CD4-positive, alpha-beta T cell treated with Interleukin-2 at 100 ng/mL for 4 hours (primary cell): Measurements from ENCODE around the gene RAB9A.
"Not testable (repeated sequence)": the region's sequence is repeated elsewhere in the genome, so short reads cannot be mapped to it uniquely, and the experiment has no call there.

Source experiments
- DNase-seq: peaks from one replicate; pipeline ENCODE4 v3.0.0-alpha.2; 2020; ENCODE audit warnings: low spot score

The RAB9A gene

DNA sequence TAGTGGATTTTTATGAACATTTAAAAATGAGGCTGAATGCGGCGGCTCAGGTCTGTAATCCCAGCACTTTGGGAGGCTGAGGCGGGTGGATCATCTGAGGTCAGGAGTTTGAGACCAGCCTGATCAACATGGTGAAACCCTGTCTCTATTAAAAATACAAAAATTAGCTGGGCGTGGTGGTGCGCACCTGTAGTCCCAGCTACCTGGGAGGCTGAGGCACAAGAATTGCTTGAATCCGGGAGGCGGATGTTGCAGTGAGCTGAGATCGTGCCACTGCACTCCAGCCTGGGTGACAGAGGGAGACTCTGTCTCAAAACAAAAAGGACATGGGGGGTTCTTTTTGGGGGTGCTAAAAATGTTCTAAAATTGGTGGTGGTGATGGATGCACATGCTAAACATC, 19.2 kb upstream of the RAB9A start:
- not testable (repeated sequence) for DNase-seq

DNA sequence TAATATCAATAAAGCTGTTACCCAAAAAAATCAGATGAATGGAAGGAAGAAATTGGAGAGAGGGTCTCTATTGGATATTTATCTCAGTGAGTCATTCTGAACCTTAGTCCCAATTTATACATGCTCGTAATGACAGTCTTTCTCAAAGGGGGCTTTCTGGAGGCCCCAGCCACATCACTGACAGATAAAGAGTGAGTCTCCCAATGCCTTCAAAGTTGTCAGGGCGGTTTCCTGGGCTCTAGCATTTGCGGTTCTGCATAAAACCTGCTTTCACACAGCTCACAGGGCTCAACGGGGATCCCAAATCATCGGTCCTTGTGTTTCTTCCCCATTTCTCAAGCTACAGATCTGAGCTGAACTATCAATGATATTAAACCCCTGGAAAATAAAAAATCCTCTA, 18.7 kb upstream of the RAB9A start:
- no peak for DNase-seq

- DNase-seq: no peak
Measured at GRCh38 chrX:13673016-13673415, 15.9 kb upstream of the RAB9A start.

GRCh38 chrX:13676885-13677284, 12.0 kb upstream of the RAB9A start:
- DNase-seq: no peak

DNA sequence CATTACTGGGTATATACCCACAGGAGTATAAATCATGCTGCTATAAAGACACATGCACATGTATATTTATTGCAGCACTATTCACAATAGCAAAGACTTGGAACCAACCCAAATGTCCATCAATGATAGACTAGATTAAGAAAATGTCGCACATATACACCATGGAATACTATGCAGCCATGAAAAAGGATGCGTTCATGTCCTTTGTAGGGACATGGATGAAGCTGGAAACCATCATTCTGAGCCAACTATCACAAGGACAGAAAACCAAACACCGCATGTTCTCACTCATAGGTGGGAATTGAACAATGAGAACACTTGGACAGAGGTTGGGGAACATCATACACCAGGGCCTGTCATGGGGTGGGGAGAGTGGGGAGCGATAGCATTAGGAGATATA, 9.2 kb upstream of the RAB9A start:
- DNase-seq: not testable (repeated sequence)

DNA sequence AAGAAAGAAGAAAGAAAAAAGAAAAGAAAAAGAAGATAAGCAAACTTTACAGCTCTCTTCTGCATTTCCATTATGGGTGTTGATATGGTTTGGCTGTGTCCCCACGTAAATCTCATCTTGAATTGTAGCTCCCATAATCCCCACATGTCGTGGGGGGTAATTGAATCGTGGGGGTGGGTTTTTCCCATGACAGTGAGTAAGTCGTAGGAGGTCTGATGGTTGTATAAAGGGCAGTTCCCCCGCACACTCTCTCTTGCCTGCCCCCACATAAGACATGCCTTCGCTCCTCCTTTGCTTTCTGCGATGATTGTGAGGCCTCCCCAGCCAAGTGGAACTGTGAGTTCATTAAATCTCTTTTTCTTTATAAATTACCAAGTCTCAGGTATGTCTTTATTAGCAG, 7.3 kb upstream of the RAB9A start:
- DNase-seq: no peak

- DNase-seq: no peak
Measured at GRCh38 chrX:13684361-13684760, 4.6 kb upstream of the RAB9A start.

- DNase-seq: no peak
Measured at GRCh38 chrX:13685126-13685763, 3.7 kb upstream of the RAB9A start.

DNA sequence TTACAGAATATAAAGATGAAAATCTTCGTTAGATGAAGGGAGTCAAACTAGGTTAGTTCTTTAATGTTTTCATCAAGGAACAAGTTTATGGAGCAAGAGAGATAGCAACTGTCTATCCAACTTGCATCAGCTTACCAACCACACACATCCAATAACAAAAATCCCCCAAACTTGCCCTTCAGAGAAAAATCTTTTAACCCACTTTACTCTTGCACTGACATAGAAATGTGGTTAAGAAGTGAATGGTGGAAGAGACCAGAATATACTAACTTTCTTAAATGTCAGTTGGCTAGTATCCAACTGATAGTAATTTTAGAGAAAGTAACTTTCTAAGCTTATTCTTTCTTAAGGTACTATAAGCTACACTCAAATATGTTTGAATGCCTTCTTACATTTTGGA, 1.7 kb upstream of the RAB9A start:
- no peak for DNase-seq

GRCh38 chrX:13688384-13688957, 457 bp upstream of the RAB9A start:
- DNase-seq: no peak

- DNase-seq: no peak
Measured at GRCh38 chrX:13689741-13690211, 848 bp downstream of the RAB9A start.

GRCh38 chrX:13690836-13691235, 1.9 kb downstream of the RAB9A start:
- peak; percentile 23 for DNase-seq

DNA sequence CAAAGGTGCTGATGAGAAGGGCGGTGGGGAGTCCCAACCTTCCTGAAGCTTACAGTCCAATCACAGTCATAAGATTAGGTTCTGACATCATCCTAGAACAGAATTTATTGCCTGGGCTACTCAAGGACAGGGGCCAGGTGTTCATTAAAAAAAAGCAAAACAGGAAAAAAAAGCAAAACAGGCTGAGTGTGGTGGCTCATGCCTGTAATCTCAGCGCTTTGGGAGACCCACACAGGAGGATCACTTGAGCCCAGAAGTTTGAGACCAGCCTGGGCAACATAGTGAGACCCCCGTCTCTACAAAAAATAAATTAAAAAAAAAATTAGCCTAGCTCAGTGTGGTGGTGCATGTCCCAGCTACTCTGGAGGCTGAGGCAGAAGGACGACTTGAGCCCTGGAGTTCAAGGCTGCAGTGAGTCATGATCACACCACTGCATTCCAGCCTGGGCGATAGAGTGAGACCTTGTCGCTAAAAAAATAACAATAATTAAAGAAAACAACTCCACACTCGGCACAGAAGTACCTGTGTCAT, 3.0 kb downstream of the RAB9A start:
- peak; percentile 17 for DNase-seq

DNA sequence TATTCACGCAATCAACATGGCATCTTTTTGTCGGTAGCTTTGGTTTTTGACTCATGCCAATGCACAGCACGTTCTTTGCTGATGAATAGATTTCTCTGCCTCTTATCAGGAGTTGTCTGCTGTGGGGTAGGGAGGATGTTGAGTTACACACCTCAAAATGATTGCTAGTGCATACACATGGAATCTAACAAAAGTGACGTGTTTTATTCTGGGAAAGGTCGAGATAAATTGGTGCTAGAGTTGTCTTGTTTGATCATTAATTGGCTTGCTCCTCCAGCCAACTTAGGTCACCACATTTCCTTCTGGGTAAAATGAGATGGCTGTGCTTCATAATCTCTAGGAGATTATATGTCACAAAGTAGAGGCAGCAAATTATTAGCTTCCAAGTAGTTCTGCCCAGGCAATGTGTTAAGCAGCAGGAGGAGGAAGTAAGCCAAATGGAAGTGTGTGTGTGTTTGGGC, 3.9 kb downstream of the RAB9A start:
- no peak for DNase-seq

- no peak for DNase-seq
Measured at GRCh38 chrX:13693341-13693961, 4.5 kb downstream of the RAB9A start.

DNA sequence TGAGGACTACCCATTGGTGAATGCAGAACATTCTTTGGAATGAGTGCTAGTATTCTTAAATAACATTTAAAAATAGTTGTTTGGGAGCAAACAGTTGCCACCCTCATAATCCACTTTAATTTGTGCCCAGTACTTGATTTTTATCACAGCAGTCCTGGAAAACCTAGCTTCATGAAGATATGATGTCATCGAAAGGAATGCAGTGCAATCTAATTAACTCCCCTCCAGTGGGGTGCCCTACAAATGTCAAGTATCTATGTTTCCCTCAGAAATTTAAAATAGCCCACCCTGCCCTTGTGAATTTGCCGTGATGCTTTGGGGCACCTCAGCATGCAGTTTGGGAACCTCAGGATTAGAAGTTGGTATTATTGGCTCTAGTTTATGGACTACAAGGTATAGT, 5.4 kb downstream of the RAB9A start:
- DNase-seq: no peak

GRCh38 chrX:13694983-13695382, 6.1 kb downstream of the RAB9A start:
- no peak for DNase-seq

DNA sequence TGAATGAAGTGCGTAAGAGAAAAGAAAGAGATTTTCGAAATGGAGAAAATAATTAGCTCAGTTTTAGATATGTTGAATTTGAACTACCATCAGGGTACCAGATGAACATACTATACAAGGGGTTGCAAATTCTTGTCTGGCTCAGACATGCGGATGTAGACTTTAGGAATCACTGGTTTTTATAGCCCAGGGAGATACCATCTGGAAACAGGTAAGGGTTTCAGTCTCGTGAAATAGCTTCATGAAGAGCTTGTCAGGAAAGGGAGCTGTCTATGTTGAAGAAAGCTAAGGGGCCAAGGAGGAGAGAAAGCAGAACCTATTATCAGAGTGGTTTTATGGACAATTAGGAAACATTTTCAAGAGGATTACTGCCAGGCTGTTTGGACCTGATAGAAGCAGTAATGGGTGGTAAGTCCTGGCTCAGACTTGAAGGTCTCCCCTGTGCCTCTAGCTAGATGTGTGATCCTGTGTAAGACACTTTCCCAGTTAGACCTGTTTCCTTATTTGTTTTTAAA, 6.7 kb downstream of the RAB9A start:
- no peak for DNase-seq

DNA sequence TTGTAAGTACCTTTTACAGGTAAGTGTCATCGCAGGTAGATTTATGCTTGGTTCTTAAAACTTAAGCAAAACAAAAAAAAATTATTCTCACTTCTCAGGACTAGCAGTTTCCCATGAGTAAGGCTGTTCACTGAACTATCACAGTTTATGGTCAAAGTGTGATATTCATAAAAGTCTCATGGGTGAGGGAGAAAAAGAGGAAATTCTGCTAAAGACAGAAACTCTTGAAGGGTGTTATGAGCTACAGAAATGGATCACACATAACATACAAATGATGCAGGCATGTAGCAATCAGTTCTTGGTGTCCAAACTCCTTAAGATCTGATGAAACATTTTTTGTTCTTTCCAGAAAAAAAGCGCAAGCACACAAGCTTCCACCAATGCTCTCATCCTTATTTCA, 8.5 kb downstream of the RAB9A start:
- no peak for DNase-seq

DNA sequence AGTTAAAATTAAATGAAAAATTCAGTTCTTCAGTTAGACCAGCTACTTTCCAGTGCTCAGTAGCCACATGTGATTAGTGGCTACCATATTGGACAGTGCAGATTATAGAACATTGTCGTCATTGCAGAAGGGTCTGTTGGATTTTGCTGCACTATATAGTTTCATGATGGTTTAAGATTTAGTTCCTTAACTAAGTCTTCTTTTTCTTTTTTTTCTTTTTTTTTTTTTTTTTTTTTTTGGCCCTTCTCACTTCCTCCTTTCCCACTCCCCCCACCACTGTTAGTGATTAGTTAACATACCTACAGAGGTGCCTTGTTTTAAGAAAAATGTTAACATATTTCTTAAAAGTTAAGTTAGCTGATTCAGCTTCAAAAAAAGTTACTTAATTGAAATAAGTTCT, 9.0 kb downstream of the RAB9A start:
- no peak for DNase-seq

- DNase-seq: no peak
Measured at GRCh38 chrX:13698432-13698831, 9.5 kb downstream of the RAB9A start.

DNA sequence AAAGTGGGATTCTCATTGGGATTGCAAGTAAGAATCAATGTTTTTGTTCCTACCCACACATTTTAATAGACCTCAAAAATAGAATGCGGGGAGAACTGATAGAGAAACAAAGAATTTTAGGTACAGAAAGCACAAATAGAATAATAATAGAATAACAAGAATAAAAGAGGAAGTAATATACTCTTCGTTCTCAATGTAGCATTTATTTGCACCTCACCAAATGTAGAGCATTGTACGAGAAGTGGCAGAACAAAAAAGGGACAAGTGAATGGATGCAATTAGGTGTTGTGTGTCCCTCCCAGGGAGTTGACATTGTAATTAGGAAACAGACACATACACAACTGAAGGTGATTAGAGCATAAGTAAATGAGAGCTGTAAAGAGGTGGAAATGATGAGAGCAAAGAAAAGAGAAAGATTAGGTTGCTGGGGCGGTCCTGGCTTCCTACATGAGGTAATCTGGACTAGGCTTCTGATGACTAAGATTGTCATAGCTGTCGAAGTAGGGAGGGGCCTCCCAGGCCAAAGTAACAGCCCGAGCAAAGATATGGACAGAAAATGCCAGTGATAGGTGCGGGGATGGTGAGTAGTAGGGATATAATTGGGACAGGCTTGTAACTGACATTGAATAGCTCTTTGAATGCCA, 10.4 kb downstream of the RAB9A start:
- DNase-seq: no peak

DNA sequence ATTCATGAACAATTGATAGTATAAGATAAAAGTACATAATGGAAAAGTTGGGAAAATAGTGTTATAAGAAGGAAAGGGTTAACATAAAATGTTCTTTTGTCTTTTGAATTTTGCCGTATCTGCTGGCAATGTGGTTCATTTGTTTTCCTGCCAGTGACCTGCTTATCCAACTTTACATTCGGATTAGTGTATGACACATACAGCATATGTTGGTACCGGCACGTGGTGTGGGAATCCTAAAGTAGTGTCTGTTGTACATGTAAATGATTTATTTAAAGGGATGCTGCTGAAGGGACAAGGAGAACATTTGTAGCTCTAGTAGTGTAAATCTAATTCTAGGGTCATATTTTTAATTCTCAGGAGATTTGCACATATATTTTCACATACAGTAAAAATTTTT, 11.5 kb downstream of the RAB9A start:
- no peak for DNase-seq
